Measurements from ENCODE around the gene ZNF823.

ZNF823 gene

DNA sequence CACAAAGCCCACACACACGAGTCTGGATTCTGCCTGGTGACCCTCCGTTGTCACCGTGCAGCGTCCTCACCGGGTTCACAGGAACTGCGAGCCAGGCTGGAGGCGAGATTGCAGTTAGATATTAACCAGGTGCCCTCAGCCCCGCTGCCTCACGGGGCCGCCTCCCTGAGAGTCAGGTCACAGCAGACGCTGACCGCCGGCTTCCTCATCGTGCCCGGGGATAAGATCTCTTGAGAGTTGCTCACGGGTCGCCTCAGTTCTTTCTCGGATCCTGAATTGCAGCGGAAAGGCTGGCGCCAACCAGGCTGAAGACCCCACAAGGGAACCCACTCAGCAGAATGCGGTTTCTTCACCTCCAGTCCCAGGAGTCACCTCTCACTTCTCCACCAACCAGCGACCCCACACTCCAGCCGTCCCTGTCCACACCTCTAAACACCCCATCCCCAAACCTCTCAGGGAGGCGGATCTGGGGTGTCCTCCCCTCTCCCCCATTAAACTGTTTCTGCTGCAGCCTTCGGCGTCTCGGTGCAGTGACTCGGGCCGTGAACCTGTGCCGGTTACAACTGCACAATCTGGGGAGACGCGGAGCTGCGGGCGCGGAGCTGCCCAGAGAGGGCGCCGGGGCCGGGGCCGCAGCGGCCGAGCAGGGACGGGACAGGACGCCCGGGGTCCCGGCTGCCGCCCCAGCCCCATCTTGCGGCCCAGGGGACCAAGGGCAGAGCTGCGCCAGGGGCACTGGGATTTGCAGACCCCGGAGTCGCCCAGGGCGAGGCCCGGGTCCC lies 591 bp downstream of the ZNF823 start:
- peak; percentile 27 for DNase-seq (ENCODE audit: low spot score)

GRCh38 chr19:11736696-11737095 lies 2.0 kb downstream of the ZNF823 start:
- DNase-seq (ENCODE audit: low spot score), result no peak

DNA sequence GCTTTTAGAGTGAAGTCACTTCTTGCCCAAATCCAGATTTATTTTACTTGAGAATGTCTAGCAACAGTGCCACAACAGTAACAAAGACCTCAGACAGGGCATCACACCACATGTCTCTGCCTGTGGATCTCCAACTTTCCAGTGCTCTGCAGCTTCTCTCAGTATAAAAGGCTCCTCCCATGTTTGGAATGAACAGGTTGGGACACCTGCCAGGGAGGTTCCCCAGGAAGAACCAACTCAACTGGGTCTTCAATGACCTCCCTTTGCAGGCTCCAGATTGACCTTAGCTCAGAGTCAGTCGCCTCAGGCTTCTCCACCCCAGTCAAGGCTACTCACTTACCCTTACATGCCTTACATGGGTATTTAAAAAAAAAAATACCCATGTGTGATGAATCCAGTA lies 3.4 kb downstream of the ZNF823 start:
- no peak for DNase-seq (ENCODE audit: low spot score)

- no peak for DNase-seq (ENCODE audit: low spot score)
Observed at GRCh38 chr19:11729586-11729985, 9.2 kb downstream of the ZNF823 start.

- no peak for DNase-seq (ENCODE audit: low spot score)
Observed at GRCh38 chr19:11722414-11722813, 16.3 kb downstream of the ZNF823 start.

- no peak for DNase-seq (ENCODE audit: low spot score)
Observed at GRCh38 chr19:11721681-11722080, 17.1 kb downstream of the ZNF823 start.

DNA sequence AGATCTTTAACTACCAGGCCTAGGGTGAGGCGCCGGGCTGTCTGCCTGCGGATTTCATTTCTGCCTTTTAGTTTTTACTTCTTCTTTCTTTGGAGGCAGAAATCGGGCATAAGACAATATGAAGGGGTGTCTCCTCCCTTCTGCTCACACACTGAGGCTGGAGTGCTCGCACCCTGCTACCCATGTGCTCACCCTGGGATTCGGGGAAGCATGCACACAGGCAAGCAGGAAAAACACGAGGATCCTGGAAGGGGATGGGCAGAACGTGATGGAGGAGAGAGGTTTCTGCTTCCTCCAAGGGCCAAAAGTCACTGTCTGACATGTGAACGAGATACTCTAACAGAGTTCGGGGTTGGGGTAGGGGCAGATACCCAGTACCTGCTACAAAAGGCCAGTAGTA lies 28.4 kb downstream of the ZNF823 start:
- no peak for DNase-seq (ENCODE audit: low spot score)

DNA sequence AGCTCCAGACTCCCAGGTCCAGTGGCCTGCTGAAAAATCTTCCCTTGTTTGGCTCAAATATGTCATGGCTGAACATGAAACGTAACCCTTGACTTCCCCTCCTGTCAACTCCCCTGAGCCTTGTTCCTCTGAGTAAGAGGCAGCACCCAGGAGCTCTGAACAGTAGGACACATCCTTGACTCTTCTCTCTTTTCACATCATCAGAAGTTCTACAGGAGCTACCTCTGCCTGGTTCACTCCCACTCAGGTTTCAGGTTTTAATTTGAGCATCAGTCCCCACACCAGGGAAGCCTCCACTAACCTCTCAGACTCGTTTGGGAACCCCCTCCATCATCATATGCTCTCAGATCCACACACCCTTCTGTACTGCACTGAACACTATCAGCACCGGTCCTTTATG lies 30.3 kb downstream of the ZNF823 start:
- no peak for DNase-seq (ENCODE audit: low spot score)

DNA sequence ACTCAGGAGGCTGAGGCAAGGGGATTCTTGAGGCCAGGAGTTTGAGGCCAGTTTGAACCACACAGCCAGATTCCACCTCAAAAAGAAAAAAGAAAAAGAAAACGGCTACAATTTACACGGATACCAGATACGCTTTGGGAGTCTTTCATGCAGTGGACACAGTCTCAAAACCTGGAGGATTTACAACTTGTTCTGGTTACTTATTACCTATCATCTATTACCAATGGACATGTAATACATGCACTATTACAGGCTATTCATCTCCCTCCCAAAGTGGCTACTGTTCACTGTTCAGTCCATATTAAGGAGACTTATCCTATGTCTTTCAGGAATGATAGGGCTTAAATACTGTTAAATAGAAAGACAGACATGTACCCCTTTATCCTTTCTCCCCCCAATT lies 33.3 kb downstream of the ZNF823 start:
- DNase-seq (ENCODE audit: low spot score), result no peak

- DNase-seq (ENCODE audit: low spot score), result no peak
Observed at GRCh38 chr19:11704626-11705025, 34.1 kb downstream of the ZNF823 start.

- peak; percentile 41 for DNase-seq (ENCODE audit: low spot score)
Observed at GRCh38 chr19:11699931-11700794, 38.6 kb downstream of the ZNF823 start.

DNA sequence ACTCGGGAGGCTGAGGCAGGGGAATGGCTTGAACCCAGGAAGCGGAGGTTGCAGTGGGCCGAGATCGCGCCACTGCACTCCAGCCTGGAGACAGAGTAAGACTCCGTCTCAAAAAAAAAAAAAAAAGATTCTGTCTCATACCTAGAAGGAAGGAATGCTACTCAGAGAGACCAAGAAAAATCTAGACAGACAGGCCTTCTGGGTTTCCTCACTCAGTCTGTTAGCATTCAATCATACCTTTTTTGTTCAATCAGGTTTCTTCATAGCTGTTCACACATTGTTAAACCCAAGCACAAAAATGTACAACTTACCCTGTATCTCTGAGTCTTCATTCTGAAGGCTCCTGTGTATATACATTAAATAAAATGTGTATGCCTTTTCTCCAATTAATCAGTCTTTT lies 40.5 kb downstream of the ZNF823 start:
- DNase-seq (ENCODE audit: low spot score), result no peak

DNA sequence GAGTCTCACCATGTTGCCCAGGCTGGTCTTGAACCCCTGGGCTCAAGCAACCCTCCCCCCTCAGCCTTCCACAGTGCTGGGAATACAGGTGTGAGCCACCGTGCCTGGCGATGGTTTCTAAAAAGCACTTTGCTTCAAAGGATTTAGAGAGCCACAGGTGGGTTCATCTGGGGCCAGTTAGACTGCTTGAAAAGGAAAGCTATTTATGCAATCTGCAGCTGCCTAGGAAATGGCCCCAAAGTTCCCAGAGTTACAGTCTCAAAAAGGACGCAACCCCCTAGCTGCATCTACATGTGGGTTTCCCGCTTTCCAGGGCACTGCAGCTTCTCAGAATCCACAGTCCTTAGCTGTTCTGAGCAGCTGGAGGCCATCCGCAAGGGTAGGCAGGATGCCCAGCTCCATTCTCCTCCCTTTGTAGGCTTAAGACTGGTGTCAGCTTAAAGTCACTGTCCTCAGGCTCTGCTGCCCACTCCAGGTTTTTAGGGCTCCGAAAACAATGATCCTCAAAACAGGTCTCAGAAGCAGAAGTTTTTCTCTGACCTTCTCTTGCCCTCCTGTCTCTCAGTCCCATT lies 41.4 kb downstream of the ZNF823 start:
- DNase-seq (ENCODE audit: low spot score), result no peak

DNA sequence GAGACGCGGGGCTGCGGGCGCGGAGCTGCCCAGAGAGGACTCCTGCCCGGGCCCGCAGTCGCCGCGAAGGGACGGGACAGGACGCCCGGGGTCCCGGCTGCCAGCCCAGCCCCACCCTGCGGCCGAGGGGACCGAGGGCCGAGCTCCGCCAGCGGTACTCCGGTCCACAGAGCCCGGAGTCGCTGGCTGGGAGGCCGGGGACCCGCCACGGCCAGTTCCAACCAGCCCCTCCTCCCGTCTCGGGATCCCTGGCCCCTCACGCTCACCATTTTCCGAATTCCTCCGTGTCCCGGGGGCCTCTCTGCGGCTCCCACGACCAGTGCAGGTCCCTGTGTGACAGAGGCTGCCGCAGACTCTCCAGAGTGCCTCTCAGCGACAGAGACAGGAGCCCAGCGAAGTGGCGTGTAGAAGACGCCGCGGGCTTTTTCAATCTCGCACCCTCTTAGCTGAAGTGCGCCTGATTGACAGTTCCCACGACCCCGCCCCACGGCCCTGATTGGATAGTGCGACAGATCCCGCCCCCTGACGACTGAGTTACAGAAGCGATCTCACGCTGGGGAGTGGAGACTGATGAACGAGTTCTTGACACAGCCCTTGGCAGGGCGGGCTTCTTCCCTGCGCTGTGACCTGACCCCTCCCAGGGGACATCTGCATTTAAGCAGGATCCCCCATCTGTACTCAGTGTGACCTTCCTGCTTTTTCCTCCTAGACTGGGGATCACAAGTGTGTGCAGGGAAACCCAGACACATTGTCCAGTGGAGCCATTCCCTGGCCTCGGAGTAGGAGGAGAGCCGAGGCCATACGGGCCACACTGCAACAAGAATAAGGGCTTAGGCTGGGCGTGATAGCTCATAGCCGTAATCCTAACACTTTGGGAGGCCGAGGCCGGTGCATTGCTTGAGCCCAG lies 44.0 kb downstream of the ZNF823 start:
- peak; percentile 91 for DNase-seq (ENCODE audit: low spot score)

DNA sequence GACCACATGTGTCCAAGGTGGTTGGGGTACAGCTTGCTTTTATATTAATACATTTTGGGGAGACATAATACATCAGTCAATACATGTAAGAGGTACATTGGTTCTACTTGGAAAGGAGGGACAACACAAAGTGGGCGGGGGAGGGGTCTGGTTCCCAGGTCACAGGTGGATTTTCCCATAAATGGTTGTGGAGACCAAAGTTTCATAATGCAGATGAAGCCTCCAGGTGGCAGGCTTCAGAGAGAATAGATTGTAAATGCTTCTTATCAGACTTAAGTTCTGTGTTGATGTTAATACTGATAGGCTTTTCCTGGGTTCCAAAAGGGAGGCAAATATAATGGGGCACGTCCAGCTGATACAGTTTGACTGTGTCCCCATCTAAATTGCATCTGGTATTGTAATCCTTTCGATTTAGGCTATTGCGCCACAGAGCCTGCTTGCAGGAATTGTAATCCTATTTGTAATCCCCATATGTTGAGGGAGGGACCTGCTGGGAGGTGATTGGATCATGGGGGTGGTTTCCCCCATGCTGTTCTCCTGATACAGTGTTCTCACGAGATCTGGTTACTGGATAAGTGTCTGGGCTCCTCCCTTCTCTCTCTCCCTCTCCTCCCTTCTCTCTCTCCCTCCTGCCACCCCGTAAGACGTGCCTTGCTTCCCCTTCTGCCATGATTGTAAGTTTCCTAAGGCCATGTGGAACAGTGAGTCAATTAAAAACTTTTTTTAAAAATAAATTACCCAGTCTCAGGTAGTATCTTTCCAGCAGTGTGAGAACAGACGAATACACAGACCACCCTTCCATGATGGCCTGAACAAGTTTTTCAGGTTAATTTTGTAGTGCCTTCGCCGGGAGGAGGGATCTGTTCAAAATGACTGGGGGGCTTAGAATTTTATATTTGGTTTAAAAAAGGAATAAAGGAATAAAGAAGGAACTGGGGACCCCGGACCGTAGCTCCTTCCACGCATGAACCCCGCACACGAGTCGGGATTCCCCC lies 44.9 kb downstream of the ZNF823 start:
- peak; percentile 34 for DNase-seq (ENCODE audit: low spot score)

DNA sequence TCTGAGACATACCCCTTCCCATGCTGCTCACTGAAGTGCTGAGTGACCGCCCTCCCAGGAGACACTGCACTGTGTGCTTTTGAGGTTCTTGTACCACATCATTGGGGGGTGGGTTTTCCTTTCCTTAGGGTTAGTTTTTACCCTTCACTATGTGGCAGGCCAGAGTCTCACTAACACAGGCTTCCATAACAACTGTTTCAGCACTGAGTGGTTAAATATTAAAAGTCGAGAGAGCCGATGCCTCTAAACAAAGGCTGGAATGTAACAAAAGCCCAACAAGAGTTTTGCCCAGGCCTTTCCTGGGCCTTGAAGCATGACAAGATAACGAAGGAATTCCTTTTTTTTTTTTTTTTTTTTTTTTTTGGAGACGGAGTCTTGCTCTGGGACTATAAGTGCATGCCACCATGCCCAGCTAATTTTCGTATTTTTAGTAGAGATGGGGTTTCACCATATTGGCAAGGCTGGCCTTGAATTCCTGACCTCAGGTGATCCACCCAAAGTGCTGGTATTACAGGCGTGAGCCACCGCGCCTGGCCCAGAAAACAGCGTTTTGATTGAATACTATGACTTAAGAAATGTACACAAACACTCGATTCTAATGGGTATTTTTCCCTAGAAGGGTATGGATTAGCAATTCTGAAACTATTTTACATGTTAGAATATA lies 46.5 kb downstream of the ZNF823 start:
- DNase-seq (ENCODE audit: low spot score), result no peak

- DNase-seq (ENCODE audit: low spot score), result no peak
Observed at GRCh38 chr19:11685676-11686650, 52.8 kb downstream of the ZNF823 start.

DNA sequence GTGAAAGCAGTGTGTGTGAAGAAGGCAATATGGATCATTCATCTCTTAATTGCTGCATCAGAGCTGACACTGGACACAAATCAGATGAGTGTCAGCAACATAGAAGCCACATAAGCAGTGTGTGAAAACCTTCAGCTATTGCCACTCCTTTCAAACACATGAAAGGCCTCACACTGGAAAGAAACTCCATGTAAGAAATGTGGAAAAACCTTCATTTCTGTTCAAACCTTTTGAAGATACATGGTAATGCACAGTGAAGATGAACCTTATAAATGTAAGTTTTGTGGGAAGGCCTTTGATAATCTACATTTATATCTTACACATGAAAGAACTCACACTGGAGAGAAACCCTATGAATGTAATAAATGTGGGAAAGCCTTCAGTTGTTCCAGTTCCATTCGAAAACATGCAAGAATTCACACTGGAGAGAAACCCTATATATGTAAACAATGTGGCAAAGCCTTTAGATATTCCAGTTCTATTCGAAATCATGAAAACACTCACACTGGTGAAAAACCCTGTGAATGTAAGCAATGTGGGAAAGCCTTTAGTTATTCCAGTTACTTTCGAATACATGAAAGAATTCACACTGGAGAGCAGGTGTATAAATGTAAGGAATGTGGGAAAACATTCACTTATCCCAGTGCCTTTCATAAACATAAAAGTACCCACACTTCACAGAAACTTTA lies 53.6 kb downstream of the ZNF823 start:
- no peak for DNase-seq (ENCODE audit: low spot score)
